A673 (cell line): ENCODE data around the gene PPOX. TPM values are rescaled to one million over a fixed set of nuclear protein-coding genes. Genes with fewer than 3 reads are reported as not detected.

Experiments used
- BruUV-seq: library from RNA; stranded (reverse); fragments of 400-500 nt; replicated peaks from 2 replicates; lab custom pipeline; 2021; lab: Mats Ljungman, UMichigan
- CTCF ChIA-PET: fragments of 300-600 bp; sonication (Branson Sonifier 250); formaldehyde crosslinking; loops from one replicate; lab custom pipeline; 2022; ENCODE audit warnings: antibody characterized with exemption; lab: Charles Lee
- POLR2A ChIA-PET: fragments of 300-600 bp; sonication (Branson Sonifier 250); formaldehyde crosslinking; loops from one replicate; lab custom pipeline; 2022; ENCODE audit warnings: antibody characterized with exemption; ENCODE audit not compliant: low non-redundant PET; lab: Charles Lee
- DNase-seq: peaks from one replicate; pipeline ENCODE4 v3.0.0-alpha.2; 2015; ENCODE audit warnings: low spot score
- H3K27ac ChIP-seq: fragments of 200-600 bp; sonication (generic); 2 replicates; pipeline ENCODE4 v1.5.1; 2016; ENCODE audit warnings: mixed run types, low read depth, mild to moderate bottlenecking, mixed read lengths, antibody characterized with exemption, low read length; ENCODE audit not compliant: poor library complexity, severe bottlenecking
- H3K27me3 ChIP-seq: fragments of 200-600 bp; sonication (generic); replicated peaks from 2 replicates; pipeline ENCODE4 v1.6.1; 2017; ENCODE audit warnings: mixed run types, low read depth, mild to moderate bottlenecking, mixed read lengths, antibody characterized with exemption, low read length; ENCODE audit not compliant: insufficient read depth, poor library complexity
- H3K36me3 ChIP-seq: fragments of 200-600 bp; sonication (generic); 2 replicates; pipeline ENCODE4 v1.6.1; 2016; ENCODE audit warnings: mixed run types, mild to moderate bottlenecking, mixed read lengths, antibody characterized with exemption, low read length; ENCODE audit not compliant: insufficient read depth, poor library complexity, severe bottlenecking
- H3K4me1 ChIP-seq: fragments of 200-600 bp; sonication (generic); 2 replicates; pipeline ENCODE4 v1.6.1; 2017; ENCODE audit warnings: mixed run types, mild to moderate bottlenecking, mixed read lengths, antibody characterized with exemption, low read length; ENCODE audit not compliant: insufficient read depth, poor library complexity, severe bottlenecking
- H3K4me3 ChIP-seq: fragments of 200-600 bp; sonication (generic); 2 replicates; pipeline ENCODE4 v1.5.1; 2016; ENCODE audit warnings: low read depth, mixed run types, mild to moderate bottlenecking, mixed read lengths, low read length; ENCODE audit not compliant: poor library complexity, severe bottlenecking
- H3K9me3 ChIP-seq: fragments of 200-600 bp; sonication (generic); 2 replicates; pipeline ENCODE4 v1.6.1; 2016; ENCODE audit warnings: mixed run types, low read depth, mild to moderate bottlenecking, mixed read lengths, antibody characterized with exemption, low read length; ENCODE audit not compliant: poor library complexity, severe bottlenecking
- CTCF ChIP-seq: fragments of 300-800, 200-600 bp; sonication (generic); conservative IDR thresholded peaks from 2 replicates; pipeline ENCODE4 v1.5.1; 2017; ENCODE audit warnings: low read depth, mild to moderate bottlenecking, antibody characterized with exemption, low read length, moderate library complexity, mixed read lengths
- EZH2 ChIP-seq: fragments of 200-600 bp; sonication (generic); IDR thresholded peaks from 2 replicates; pipeline ENCODE4 v1.6.1; 2017; ENCODE audit warnings: borderline replicate concordance, low read depth, mild to moderate bottlenecking, mixed read lengths, antibody characterized with exemption, low read length; ENCODE audit not compliant: poor library complexity, severe bottlenecking
- intact Hi-C: fragments of 100-400 bp; cut with micrococcal nuclease; formaldehyde crosslinking; loops from one replicate; pipeline ENCODE4 v1.10.0; 2022; ENCODE audit not compliant: unreplicated experiment
- total RNA-seq: library from RNA; stranded (reverse); gene quantifications from 2 replicates; pipeline ENCODE4 v1.2.3, GENCODE V29; 2021

The PPOX gene
- total RNA-seq, 1 experiment from 2014 or later, result 25.2 TPM

GRCh38 chr1:161160671-161161145 is 5.5 kb upstream of the PPOX start:
- TF ChIP-seq CTCF, result no peak
- H3K4me3 ChIP-seq, result peak overlapping the region; percentile 82
- no peaks in the 10 kb centered on the region for H3K9me3 ChIP-seq
- peaks cover 34% of the 10 kb centered on the region for H3K36me3 ChIP-seq
- ChIA-PET CTCF (no interaction called here), POLR2A (no interaction called here)
- no peaks in the 10 kb centered on the region for H3K27me3 ChIP-seq
- H3K27ac ChIP-seq, result peak overlapping the region; percentile 92
- no TSS peak for BruUV-seq
- intact Hi-C loops, result no loop called here
- DNase-seq, result no peak
- peaks cover 5% of the 10 kb centered on the region for H3K4me1 ChIP-seq

GRCh38 chr1:161161652-161162051 is 4.6 kb upstream of the PPOX start:
- no TSS peak for BruUV-seq
- Histone ChIP-seq H3K36me3 (peaks cover 34% of the 10 kb centered on the region), H3K27me3 (no peaks in the 10 kb centered on the region), H3K4me1 (peaks cover 5% of the 10 kb centered on the region), H3K27ac (no peak overlapping the region), H3K4me3 (no peak overlapping the region), H3K9me3 (no peaks in the 10 kb centered on the region)
- TF ChIP-seq CTCF, result no peak
- intact Hi-C loops, result no loop called here
- CTCF ChIA-PET, result no interaction called here
- no peak for DNase-seq
- POLR2A ChIA-PET, result no interaction called here

GRCh38 chr1:161162052-161162451 is 4.2 kb upstream of the PPOX start:
- no peaks in the 10 kb centered on the region for H3K9me3 ChIP-seq
- TF ChIP-seq CTCF (no peak), EZH2 (no peak)
- ChIA-PET POLR2A (interaction anchor here (0.6 kb wide), 1 partner anchor 157 kb away, joined by 3 read pairs; no protein-coding TSS in a partner anchor), CTCF (no interaction called here)
- peaks cover 34% of the 10 kb centered on the region for H3K36me3 ChIP-seq
- no peak overlapping the region for H3K27ac ChIP-seq
- peaks cover 5% of the 10 kb centered on the region for H3K4me1 ChIP-seq
- no peak overlapping the region for H3K4me3 ChIP-seq
- no TSS peak for BruUV-seq
- DNase-seq, result no peak
- no peaks in the 10 kb centered on the region for H3K27me3 ChIP-seq
- intact Hi-C loops, result no loop called here
